NCI-H1092 treated with DMSO at 0.1 percent for 48 hours (cell line): ENCODE measurements around the gene CAMKMT.

Source experiments
- DNase-seq: peaks from one replicate; lab custom pipeline; 2025; lab: John Stamatoyannopoulos, UW

The CAMKMT gene

GRCh38 chr2:44596537-44597320 is 235.0 kb downstream of the CAMKMT start:
- DNase-seq = no peak

GRCh38 chr2:44598330-44599119 is 236.8 kb downstream of the CAMKMT start:
- DNase-seq = no peak

GRCh38 chr2:44599130-44599529 is 237.4 kb downstream of the CAMKMT start:
- no peak for DNase-seq

DNA sequence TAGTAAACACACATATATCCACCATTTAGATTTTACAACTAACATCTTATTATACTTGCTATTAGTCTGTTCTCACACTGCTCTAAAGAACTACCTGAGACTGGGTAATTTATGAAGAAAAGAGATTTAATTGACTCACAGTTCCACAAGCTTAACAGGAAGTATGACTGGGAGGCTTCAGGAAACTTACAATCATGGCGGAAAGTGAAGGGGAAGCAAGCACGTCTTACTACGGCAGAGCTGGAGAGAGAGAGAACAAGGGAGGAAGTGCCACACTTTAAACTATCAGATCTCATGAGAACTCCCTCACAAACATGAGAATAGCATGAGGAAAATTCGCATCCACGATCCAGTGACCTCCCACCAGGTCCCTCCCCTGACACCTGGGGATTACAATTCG is 240.7 kb downstream of the CAMKMT start:
- no peak for DNase-seq

DNA sequence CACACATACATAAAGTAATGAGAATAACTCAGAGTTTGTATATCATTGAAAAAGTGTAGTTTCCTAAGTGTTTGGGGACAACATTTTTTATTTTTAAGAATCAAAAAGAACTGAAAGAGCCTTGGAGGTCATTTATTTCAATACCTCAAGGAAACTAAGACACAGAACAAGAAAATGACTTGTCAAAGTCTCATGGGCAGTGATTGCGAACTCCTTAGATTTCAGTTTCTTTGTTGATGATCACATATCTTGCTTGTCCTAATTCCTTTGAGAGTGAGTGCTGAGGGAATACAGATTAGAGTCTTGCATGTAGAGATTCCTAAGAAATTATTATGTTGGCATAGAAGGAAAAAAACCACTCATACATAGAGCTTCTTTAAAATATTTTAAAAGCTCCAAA is 243.8 kb downstream of the CAMKMT start:
- no peak for DNase-seq

- no peak for DNase-seq
Observed at GRCh38 chr2:44612276-44612675, 250.5 kb downstream of the CAMKMT start.

- DNase-seq = no peak
Observed at GRCh38 chr2:44614940-44615339, 253.2 kb downstream of the CAMKMT start.

DNA sequence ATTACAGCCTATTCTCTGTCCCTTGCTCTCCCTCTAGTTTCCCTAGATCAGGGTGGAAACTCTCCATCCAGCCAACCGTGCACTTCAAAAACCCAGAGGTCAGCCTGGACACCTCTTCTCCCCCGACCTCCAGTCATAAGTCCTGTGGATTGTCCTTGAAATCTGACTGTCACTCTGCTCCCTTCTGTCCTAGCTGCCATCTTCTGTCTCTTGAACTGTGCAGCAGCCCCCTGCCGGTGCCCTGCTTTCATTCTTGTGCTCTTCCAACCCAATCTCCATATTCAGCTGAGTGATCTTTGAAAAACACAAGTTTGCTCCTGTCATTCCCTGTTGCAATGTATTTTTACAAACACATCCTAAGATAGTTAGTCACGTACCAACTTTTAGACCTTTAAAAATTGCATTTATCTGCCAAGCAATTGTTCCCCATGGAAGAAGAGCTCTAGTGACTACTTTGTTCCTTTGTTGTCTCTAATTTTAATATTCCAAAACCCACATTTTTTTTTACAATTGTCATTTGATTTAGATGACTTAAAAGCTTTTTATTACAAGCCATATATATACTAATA is 254.3 kb downstream of the CAMKMT start:
- DNase-seq = no peak

DNA sequence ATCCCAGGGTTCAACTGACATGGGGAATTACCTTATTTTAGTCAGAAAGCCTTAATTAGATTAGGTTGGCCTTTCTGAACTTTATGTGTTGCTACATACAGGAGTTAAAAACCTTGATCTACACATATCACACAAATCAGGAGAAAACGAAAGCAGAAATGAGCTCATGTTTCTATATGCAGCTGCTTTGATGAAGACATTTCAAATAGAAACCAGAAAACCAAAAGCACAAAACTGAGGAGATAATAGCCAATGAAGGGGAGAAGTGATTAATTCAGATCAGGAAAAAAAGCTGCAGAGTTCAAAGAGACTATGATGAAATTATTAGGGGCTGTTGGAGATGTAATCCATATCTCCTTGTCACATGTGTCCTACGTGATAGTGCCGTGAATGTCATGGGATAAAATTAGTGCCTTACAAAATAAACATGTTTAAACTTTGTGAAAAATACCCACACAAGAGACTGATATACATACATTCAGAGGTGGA is 255.0 kb downstream of the CAMKMT start:
- DNase-seq = no peak

DNA sequence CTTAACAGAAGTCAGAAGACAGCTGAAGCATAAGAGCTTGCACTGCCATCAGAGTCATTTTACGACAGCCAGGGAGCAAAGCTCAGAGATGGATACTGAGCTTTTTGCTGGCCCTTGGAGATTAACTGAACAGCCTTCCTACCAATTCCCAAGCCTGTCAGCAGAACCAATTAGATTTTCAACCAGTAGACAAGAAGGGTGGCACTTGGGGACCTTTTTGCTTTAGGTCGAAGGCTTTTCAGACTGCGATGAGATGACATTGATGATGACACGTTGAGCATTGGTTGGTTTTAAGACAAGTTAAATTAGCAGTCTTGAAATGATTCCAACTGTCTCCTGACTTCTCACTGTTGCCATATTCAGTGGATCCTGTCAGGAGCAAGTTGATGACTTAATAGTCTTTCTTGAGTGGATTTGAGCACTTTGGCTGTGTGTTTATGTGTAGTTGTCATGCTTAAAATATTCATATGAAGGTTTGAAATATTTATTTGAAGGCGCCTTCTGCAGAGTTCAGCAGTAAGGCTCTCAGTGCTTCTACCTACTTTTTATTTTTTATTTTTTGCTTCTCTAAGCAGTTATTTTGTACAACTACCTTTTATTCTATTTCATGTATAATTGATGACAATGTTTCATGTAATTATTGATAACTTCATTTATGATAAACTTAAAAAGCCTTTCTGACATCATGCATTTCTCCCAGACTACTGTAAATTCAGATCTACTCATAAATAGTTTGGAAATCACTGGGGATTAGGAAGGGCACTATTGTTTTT is 256.7 kb downstream of the CAMKMT start:
- no peak for DNase-seq

- DNase-seq = no peak
Observed at GRCh38 chr2:44620189-44620990, 258.6 kb downstream of the CAMKMT start.

DNA sequence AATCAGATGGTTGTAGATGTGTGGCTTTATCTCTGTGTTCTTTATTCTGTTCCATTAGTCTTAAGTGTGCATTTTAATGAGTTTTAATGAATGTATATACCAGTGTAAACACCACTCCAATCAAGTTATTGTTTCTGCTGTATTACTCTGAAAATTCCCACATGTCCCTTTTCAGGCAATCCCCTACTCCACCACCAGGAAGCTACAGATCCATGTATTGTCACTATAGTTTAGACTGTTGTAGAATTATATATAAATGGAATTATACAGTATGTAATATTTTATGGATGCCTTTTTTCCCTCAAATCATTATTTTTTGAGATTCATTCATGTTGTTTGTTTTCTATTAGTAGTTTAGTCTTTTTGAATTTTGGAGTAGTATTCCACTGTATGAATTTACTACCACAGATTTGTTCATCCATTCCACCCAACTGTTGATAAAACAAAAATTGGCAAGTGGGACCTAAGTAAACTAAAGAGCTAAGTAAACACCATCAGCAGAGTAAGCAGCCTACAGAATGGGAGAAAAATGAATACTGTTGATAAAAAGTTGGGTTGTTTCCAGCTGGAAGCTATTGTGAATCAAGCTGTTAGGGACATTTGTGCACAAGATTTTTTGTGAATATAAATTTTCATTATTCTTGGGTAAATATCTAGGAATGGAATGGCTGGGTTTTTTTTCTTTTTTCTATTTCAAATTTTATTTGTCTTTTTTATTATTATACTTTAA is 262.0 kb downstream of the CAMKMT start:
- peak; percentile 90 for DNase-seq

GRCh38 chr2:44628297-44628696 is 266.6 kb downstream of the CAMKMT start:
- DNase-seq = no peak

GRCh38 chr2:44632931-44633689 is 271.4 kb downstream of the CAMKMT start:
- DNase-seq = no peak

- DNase-seq = no peak
Observed at GRCh38 chr2:44635725-44636124, 274.0 kb downstream of the CAMKMT start.

DNA sequence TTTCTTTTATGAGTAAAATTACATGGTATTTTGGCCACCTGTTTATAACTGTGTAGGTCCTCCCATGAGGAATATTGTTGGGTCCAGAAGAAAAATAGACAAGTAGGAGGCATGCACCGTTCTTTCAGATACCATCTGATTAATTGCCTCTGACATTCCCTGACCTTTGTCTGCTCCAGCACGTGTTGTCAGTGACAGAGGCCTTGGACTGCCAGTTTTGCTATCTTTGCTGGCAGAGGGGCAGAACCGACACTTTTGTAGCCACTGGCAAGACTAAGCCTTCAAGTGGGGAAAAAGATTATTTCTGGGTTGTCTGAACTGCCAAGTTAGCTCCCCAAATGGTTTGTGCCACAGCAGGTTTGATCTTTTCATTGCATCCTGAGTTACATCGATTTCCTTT is 276.9 kb downstream of the CAMKMT start:
- DNase-seq = no peak

- no peak for DNase-seq
Observed at GRCh38 chr2:44639399-44639798, 277.7 kb downstream of the CAMKMT start.

GRCh38 chr2:44642123-44642857 is 280.5 kb downstream of the CAMKMT start:
- DNase-seq = peak; percentile 5

GRCh38 chr2:44645937-44646336 is 284.2 kb downstream of the CAMKMT start:
- DNase-seq = no peak
